GM23338 (cell line): ENCODE results near the gene CEACAM19. TPM values are rescaled to one million over a fixed set of nuclear protein-coding genes. Genes with fewer than 3 reads are reported as not detected.
"Not testable (repeated sequence)": the region's sequence is repeated elsewhere in the genome, so short reads cannot be mapped to it uniquely, and the experiment has no call there.

Experiments
- ATAC-seq: fragments of 200-7000 bp; cut with Tn5 transposase; 3 replicates; pipeline ENCODE4 v1.9.1; 2020
- DNase-seq: peaks from one replicate; pipeline ENCODE4 v3.0.0-alpha.2; 2015; ENCODE audit warnings: low spot score
- H2AFZ ChIP-seq: fragments of 200-600 bp; sonication (generic); 2 replicates; pipeline ENCODE4 v1.8.0; 2016; ENCODE audit warnings: antibody characterized with exemption, mild to moderate bottlenecking, moderate library complexity
- H3F3A ChIP-seq: fragments of 200-600 bp; sonication (generic); replicated peaks from 2 replicates; pipeline ENCODE4 v1.8.0; 2017; ENCODE audit warnings: antibody characterized with exemption, mixed run types, low read depth
- H3K27ac ChIP-seq: fragments of 200-600 bp; sonication (generic); 2 replicates; pipeline ENCODE4 v1.6.1; 2016; ENCODE audit warnings: low read depth
- H3K27me3 ChIP-seq: fragments of 200-600 bp; sonication (generic); 2 replicates; pipeline ENCODE4 v1.8.0; 2016; ENCODE audit warnings: mild to moderate bottlenecking, mixed run types, moderate library complexity; ENCODE audit not compliant: insufficient read depth
- H3K36me3 ChIP-seq: fragments of 200-600 bp; sonication (generic); 2 replicates; pipeline ENCODE4 v1.8.0; 2016; ENCODE audit warnings: mild to moderate bottlenecking; ENCODE audit not compliant: insufficient read depth
- H3K4me1 ChIP-seq: fragments of 200-600 bp; sonication (generic); 2 replicates; pipeline ENCODE4 v1.8.0; 2016; ENCODE audit warnings: mild to moderate bottlenecking, moderate library complexity; ENCODE audit not compliant: insufficient read depth
- H3K4me2 ChIP-seq: fragments of 200-600 bp; sonication (generic); 2 replicates; pipeline ENCODE4 v1.7.1; 2017; ENCODE audit warnings: mixed run types
- H3K4me3 ChIP-seq: fragments of 200-600 bp; sonication (generic); 2 replicates; pipeline ENCODE4 v1.6.1; 2016; ENCODE audit warnings: mixed run types
- H3K79me2 ChIP-seq: fragments of 200-600 bp; sonication (generic); replicated peaks from 2 replicates; pipeline ENCODE4 v1.8.0; 2017; ENCODE audit warnings: mild to moderate bottlenecking; ENCODE audit not compliant: insufficient read depth
- H3K9me2 ChIP-seq: fragments of 200-600 bp; sonication (generic); 2 replicates; pipeline ENCODE4 v1.8.0; 2017; ENCODE audit not compliant: insufficient read depth
- H4K20me1 ChIP-seq: fragments of 200-600 bp; sonication (generic); replicated peaks from 2 replicates; pipeline ENCODE4 v1.8.0; 2017; ENCODE audit warnings: mild to moderate bottlenecking; ENCODE audit not compliant: insufficient read depth
- H3K27ac Mint-ChIP-seq: 2 replicates; pipeline ENCODE4 v1.8.0; 2020; ENCODE audit warnings: inconsistent platforms, mild to moderate bottlenecking, moderate library complexity, mixed read lengths
- H3K27me3 Mint-ChIP-seq: 3 replicates; pipeline ENCODE4 v1.8.0; 2022; ENCODE audit warnings: low read depth, mild to moderate bottlenecking, moderate library complexity, mixed read lengths, inconsistent platforms; ENCODE audit not compliant: insufficient read depth, poor library complexity
- H3K36me3 Mint-ChIP-seq: 3 replicates; pipeline ENCODE4 v1.8.0; 2021; ENCODE audit warnings: low read depth, mild to moderate bottlenecking, inconsistent platforms, moderate library complexity, mixed read lengths
- H3K4me1 Mint-ChIP-seq: 3 replicates; pipeline ENCODE4 v1.8.0; 2020; ENCODE audit warnings: mild to moderate bottlenecking, inconsistent platforms, mixed read lengths
- H3K4me3 Mint-ChIP-seq: 3 replicates; pipeline ENCODE4 v1.8.0; 2021; ENCODE audit warnings: moderate library complexity, mild to moderate bottlenecking, inconsistent platforms, mixed read lengths
- H3K9me3 Mint-ChIP-seq: 3 replicates; pipeline ENCODE4 v1.8.0; 2020; ENCODE audit warnings: moderate library complexity, mild to moderate bottlenecking, inconsistent platforms, mixed read lengths
- CTCF ChIP-seq, 2 experiments: fragments of 200-600 bp in 1 of 2; sonication (generic) in 1 of 2; conservative IDR thresholded peaks; 2 replicates each; pipeline versions ENCODE4 v1.5.1 to v1.6.1; 2016 to 2017; ENCODE audit warnings: antibody characterized with exemption in 2 of 2, low read depth in 2 of 2, mild to moderate bottlenecking in 2 of 2, moderate library complexity in 1 of 2
- EZH2 ChIP-seq: fragments of 200-600 bp; sonication (generic); IDR thresholded peaks from one replicate; pipeline ENCODE4 v1.8.0; 2017; ENCODE audit warnings: antibody characterized with exemption, mild to moderate bottlenecking, low read depth; ENCODE audit not compliant: unreplicated experiment
- JUNB ChIP-seq: IDR thresholded peaks from one replicate; pipeline ENCODE4 v1.6.1; 2016; ENCODE audit warnings: antibody characterized with exemption; ENCODE audit not compliant: unreplicated experiment
- NANOG ChIP-seq: IDR thresholded peaks from 2 replicates; pipeline ENCODE4 v1.6.1; 2016; ENCODE audit warnings: antibody characterized with exemption, borderline replicate concordance
- STAT1 ChIP-seq: IDR thresholded peaks from one replicate; pipeline ENCODE4 v1.6.1; 2016; ENCODE audit warnings: antibody characterized with exemption; ENCODE audit not compliant: unreplicated experiment
- ZNF114 ChIP-seq: fragments of 250-450 bp; sonication (Bioruptor Pico); IDR thresholded peaks from 2 replicates; pipeline ENCODE4 v1.5.0; 2020; ENCODE audit warnings: mild to moderate bottlenecking, moderate library complexity
- ZNF331 ChIP-seq: fragments of 250-450 bp; sonication (Bioruptor Pico); IDR thresholded peaks from 2 replicates; pipeline ENCODE4 v1.5.0; 2020; ENCODE audit warnings: low read depth, mild to moderate bottlenecking, moderate library complexity
- ZNF462 ChIP-seq: fragments of 250-450 bp; sonication (Bioruptor Pico); IDR thresholded peaks from 2 replicates; pipeline ENCODE4 v1.5.0; 2020; ENCODE audit warnings: mild to moderate bottlenecking, moderate library complexity
- polyA plus RNA-seq: library from polyadenylated mRNA; unstranded; fragments of >200 nt; fragmentation: Nextera tagmentation; extraction: Ambion mirVana; gene quantifications from 2 replicates; pipeline ENCODE4 v1.2.1, GENCODE V29; 2016
- total RNA-seq: library from RNA; depleted of rRNA; stranded (reverse); fragments of >200 nt; shearing (Covaris generic); gene quantifications from 2 replicates; pipeline ENCODE4 v1.2.3, GENCODE V29; 2014
- TF ChIP-seq, protein P1 (sequence below): IDR thresholded peaks from 2 replicates; pipeline ENCODE4 v1.6.1; 2016; ENCODE audit warnings: antibody characterized with exemption

The CEACAM19 gene
- total and polyA plus RNA-seq, 2 experiments from 2014 or later, result 0.38 to 0.76 TPM

DNA sequence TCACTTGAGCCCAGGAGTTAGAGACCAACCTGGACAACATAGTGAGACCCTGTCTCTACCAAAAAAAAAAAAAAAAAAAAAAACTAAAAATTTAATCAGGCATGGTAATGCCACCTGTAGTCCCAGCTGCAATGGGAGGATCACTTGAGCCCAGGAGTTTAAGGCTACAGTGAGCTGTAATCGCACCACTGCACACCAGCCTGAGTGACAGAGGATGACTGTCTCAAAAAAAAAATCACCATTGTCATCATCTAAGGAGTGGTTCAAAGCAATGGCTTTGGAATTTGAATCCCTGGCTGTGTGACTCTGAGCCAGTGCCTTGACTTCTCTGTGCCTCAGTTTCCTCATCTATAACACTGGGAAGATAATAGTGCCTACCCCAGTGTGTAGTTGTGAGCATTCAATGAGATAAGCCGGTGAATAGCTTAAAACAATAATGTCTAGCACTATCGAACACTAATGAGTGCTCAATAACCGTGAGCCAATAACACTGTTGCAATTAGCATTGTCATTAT lies 46.4 kb upstream of the CEACAM19 start:
- H3K4me3 Mint-ChIP-seq, result no peak overlapping the region
- no peak for TF ChIP-seq STAT1
- no peak for TF ChIP-seq NANOG
- TF ChIP-seq ZNF114 (CRISPR knock-in tag), result no peak
- no peak for TF ChIP-seq EZH2
- TF ChIP-seq, protein P1, sequence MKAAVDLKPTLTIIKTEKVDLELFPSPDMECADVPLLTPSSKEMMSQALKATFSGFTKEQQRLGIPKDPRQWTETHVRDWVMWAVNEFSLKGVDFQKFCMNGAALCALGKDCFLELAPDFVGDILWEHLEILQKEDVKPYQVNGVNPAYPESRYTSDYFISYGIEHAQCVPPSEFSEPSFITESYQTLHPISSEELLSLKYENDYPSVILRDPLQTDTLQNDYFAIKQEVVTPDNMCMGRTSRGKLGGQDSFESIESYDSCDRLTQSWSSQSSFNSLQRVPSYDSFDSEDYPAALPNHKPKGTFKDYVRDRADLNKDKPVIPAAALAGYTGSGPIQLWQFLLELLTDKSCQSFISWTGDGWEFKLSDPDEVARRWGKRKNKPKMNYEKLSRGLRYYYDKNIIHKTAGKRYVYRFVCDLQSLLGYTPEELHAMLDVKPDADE, result no peak
- TF ChIP-seq ZNF331 (CRISPR knock-in tag), result no peak
- no peak for TF ChIP-seq JUNB
- no peak for TF ChIP-seq CTCF (conservative IDR thresholded peaks at IDR 0.05; ENCODE audit: low read depth in 2 of 2)
- TF ChIP-seq ZNF462 (CRISPR knock-in tag), result no peak
- no peak overlapping the region for H3K27ac ChIP-seq

DNA sequence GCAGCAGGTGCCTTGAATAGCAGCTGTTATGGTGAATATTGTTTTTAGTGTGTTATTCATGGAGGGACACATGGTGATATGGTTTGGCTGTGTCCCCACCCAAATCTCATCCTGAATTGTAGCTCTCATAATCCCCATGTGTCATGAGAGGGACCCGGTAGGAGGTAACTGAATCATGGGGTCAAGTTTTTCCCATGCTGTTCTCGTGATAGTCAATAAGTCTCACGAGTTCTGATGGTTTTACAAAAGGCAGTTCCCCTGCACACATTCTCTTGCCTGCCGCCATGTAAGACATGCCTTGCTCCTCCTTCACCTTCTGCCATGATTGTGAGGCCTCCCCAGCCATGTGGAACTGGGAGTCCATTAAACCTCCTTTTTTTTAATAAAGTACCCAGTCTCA lies 45.6 kb upstream of the CEACAM19 start:
- H2AFZ ChIP-seq, H3K4me1 Mint-ChIP-seq, H3K4me3 ChIP-seq, H3K27me3 Mint-ChIP-seq, H3K9me3 Mint-ChIP-seq, H3K36me3 ChIP-seq, H3K36me3 Mint-ChIP-seq, H3K27ac Mint-ChIP-seq, H3K27ac ChIP-seq, H3K27me3 ChIP-seq, H3K4me1 ChIP-seq, ATAC-seq, H4K20me1 ChIP-seq, DNase-seq, H3F3A ChIP-seq, H3K4me3 Mint-ChIP-seq, H3K9me2 ChIP-seq, H3K79me2 ChIP-seq, H3K4me2 ChIP-seq: not testable (repeated sequence)

More for the DNA sequence above, 46.4 kb upstream of the CEACAM19 start:
- H2AFZ ChIP-seq, result no peak overlapping the region
- Mint-ChIP-seq H3K9me3 (no peaks in the 10 kb centered on the region), H3K27me3 (peaks cover 8% of the 10 kb centered on the region), H3K27ac (no peak overlapping the region), H3K4me1 (no peaks in the 10 kb centered on the region), H3K36me3 (no peaks in the 10 kb centered on the region)
- no peaks in the 10 kb centered on the region for H4K20me1 ChIP-seq
- no peaks in the 10 kb centered on the region for H3K4me1 ChIP-seq
- H3K79me2 ChIP-seq, result no peaks in the 10 kb centered on the region
- no peak overlapping the region for H3K4me2 ChIP-seq
- H3K4me3 ChIP-seq, result no peak overlapping the region
- no peaks in the 10 kb centered on the region for H3K27me3 ChIP-seq
- no peaks in the 10 kb centered on the region for H3F3A ChIP-seq
- H3K36me3 ChIP-seq, result no peaks in the 10 kb centered on the region
- no peaks in the 10 kb centered on the region for H3K9me2 ChIP-seq
- no peak for ATAC-seq
- no peak for DNase-seq
